Frontal cortex (tissue), 4 donors: ENCODE data around the gene TDP1. TPM values are rescaled to one million over a fixed set of nuclear protein-coding genes. Genes with fewer than 3 reads are reported as not detected.

ENCODE experiments used
- DNase-seq, 2 donors: peaks; one replicate each; pipeline ENCODE4 v3.0.0; 2012; ENCODE audit warnings: low spot score in 2 of 2
- FAIRE-seq: peaks from 2 replicates; lab custom pipeline; 2012; peaks lifted over from hg19 to GRCh38; lab: Jason Lieb, UNC
- total RNA-seq: library from RNA; depleted of rRNA; stranded (reverse); fragments of >200 nt; gene quantifications from one replicate; pipeline ENCODE4 v1.2.3, GENCODE V29; 2014
- donor health status: control.
- donor health status: control.
- donor health status: control.

TDP1 gene
- total RNA-seq, 1 donor from 2014 or later = 37.1 TPM

GRCh38 chr14:90039253-90040010, 83.7 kb downstream of the TDP1 start:
- DNase-seq (no peak), FAIRE-seq (no peak)

- FAIRE-seq (no peak), DNase-seq (no peak)
Measured at GRCh38 chr14:90040411-90040810, 84.7 kb downstream of the TDP1 start.

- DNase-seq (no peak), FAIRE-seq (no peak)
Measured at GRCh38 chr14:90042496-90043252, 86.9 kb downstream of the TDP1 start.

- no peak for FAIRE-seq
- no peak for DNase-seq
Measured at GRCh38 chr14:90045616-90046015, 89.9 kb downstream of the TDP1 start.

- FAIRE-seq (no peak), DNase-seq (no peak)
Measured at GRCh38 chr14:90049390-90049789, 93.7 kb downstream of the TDP1 start.

- FAIRE-seq = no peak
- DNase-seq = no peak
Measured at GRCh38 chr14:90050271-90050670, 94.5 kb downstream of the TDP1 start.

- FAIRE-seq (no peak), DNase-seq (no peak)
Measured at GRCh38 chr14:90053044-90053443, 97.3 kb downstream of the TDP1 start.

GRCh38 chr14:90054803-90055202, 99.1 kb downstream of the TDP1 start:
- DNase-seq (no peak), FAIRE-seq (no peak)

GRCh38 chr14:90056826-90057225, 101.1 kb downstream of the TDP1 start:
- FAIRE-seq (no peak), DNase-seq (no peak)

GRCh38 chr14:90058876-90059458, 103.2 kb downstream of the TDP1 start:
- DNase-seq (peak in 1 of 2 donors; percentile 9), FAIRE-seq (no peak)

GRCh38 chr14:90060312-90060964, 104.7 kb downstream of the TDP1 start:
- peak; percentile 82 to 85 for DNase-seq
- FAIRE-seq = no peak

- FAIRE-seq = no peak
- DNase-seq = peak; percentile 29 to 41
Measured at GRCh38 chr14:90060965-90061684, 105.4 kb downstream of the TDP1 start.

- DNase-seq (peak in 1 of 2 donors; percentile 52), FAIRE-seq (no peak)
Measured at GRCh38 chr14:90061685-90062126, 106.0 kb downstream of the TDP1 start, which contains the start of gene KCNK13. Gene KCNK13 (plus strand): TSS chr14:90061994. CDS start chr14:90062206, 212 bp downstream.

GRCh38 chr14:90062127-90062794, 106.5 kb downstream of the TDP1 start:
- FAIRE-seq (no peak), DNase-seq (peak in 1 of 2 donors; percentile 27)

- peak in 1 of 2 donors; percentile 23 for DNase-seq
- no peak for FAIRE-seq
Measured at GRCh38 chr14:90062822-90063539, 107.3 kb downstream of the TDP1 start.

GRCh38 chr14:90072350-90072749, 116.6 kb downstream of the TDP1 start:
- FAIRE-seq = no peak

GRCh38 chr14:90079576-90079975, 123.8 kb downstream of the TDP1 start:
- no peak for DNase-seq
- FAIRE-seq = no peak

More at GRCh38 chr14:90072350-90072749, 116.6 kb downstream of the TDP1 start:
- DNase-seq = no peak

- FAIRE-seq (no peak), DNase-seq (no peak)
Measured at GRCh38 chr14:90087433-90087832, 131.7 kb downstream of the TDP1 start.
